OCI-LY3 (cell line): ENCODE results near the gene FRS3.

Experiments
- H2AFZ ChIP-seq: fragments of 200-600, 300-600 bp; shearing (Covaris generic); 2 replicates; pipeline ENCODE4 v1.6.0; 2014; ENCODE audit warnings: antibody characterized with exemption, low read depth, low read length
- H3K27ac ChIP-seq: fragments of 200-600, 300-600 bp; sonication (generic); 2 replicates; pipeline ENCODE4 v1.5.1; 2014; ENCODE audit warnings: mild to moderate bottlenecking, low read length, moderate library complexity, mixed read lengths
- H3K27me3 ChIP-seq: fragments of 200-600, 300-600 bp; sonication (generic); 2 replicates; pipeline ENCODE4 v1.6.1; 2014; ENCODE audit warnings: low read depth, low read length, mixed read lengths
- H3K36me3 ChIP-seq: fragments of 200-600, 300-600 bp; sonication (generic); replicated peaks from 2 replicates; pipeline ENCODE3; 2014; ENCODE audit warnings: low read depth, low read length, mixed read lengths
- H3K4me1 ChIP-seq: fragments of 300-600, 200-600 bp; sonication (generic); 2 replicates; pipeline ENCODE4 v1.6.1; 2014; ENCODE audit warnings: low read length, mixed read lengths
- H3K4me2 ChIP-seq: fragments of 200-600, 300-600 bp; sonication (generic); 2 replicates; pipeline ENCODE4 v1.6.1; 2014; ENCODE audit warnings: low read length, mixed read lengths
- H3K4me3 ChIP-seq: fragments of 300-600, 200-600 bp; sonication (generic); 2 replicates; pipeline ENCODE4 v1.5.1; 2014; ENCODE audit warnings: antibody characterized with exemption, mild to moderate bottlenecking, low read length, moderate library complexity
- H3K79me2 ChIP-seq: fragments of 300-600, 200-600 bp; shearing (Covaris generic); 2 replicates; pipeline ENCODE4 v1.6.1; 2014; ENCODE audit warnings: mild to moderate bottlenecking, low read length, mixed read lengths
- H3K9ac ChIP-seq: fragments of 300-600, 200-600 bp; shearing (Covaris generic); 2 replicates; pipeline ENCODE4 v1.6.0; 2014; ENCODE audit warnings: mild to moderate bottlenecking, low read length, moderate library complexity
- H3K9me3 ChIP-seq: fragments of 200-600, 300-600 bp; shearing (Covaris generic); 2 replicates; pipeline ENCODE4 v1.6.1; 2014; ENCODE audit warnings: low read length, mixed read lengths; ENCODE audit not compliant: insufficient read depth
- H4K20me1 ChIP-seq: fragments of 200-600, 300-600 bp; sonication (generic); 2 replicates; pipeline ENCODE4 v1.6.1; 2016; ENCODE audit warnings: low read length, mixed read lengths; ENCODE audit not compliant: insufficient read depth
- CTCF ChIP-seq: fragments of 200-600, 300-600 bp; sonication (generic); IDR thresholded peaks from 2 replicates; pipeline ENCODE4 v1.5.1; 2014; ENCODE audit warnings: antibody characterized with exemption, low read length, low read depth
- EZH2phosphoT487 ChIP-seq: fragments of 200-600 bp; shearing (Covaris generic); IDR thresholded peaks from 2 replicates; pipeline ENCODE4 v1.6.1; 2018; ENCODE audit warnings: antibody characterized with exemption, mixed run types, low read depth

Gene FRS3

GRCh38 chr6:41779788-41780550, at the start of gene FRS3:
FRS3 (minus strand) TSS chr6:41779900; CDS start chr6:41776987, 2,913 bp downstream.
- Histone ChIP-seq H3K4me2 (peak within 1 kb of the TSS; percentile 95), H3K9me3 (no peaks in the 10 kb centered on the region), H3K9ac (peak within 1 kb of the TSS; percentile 85), H3K27ac (no peak within 1 kb of the TSS), H3K27me3 (peaks cover 8% of the 10 kb centered on the region; the same call in 1 of the 2 replicates), H4K20me1 (no peaks in the 10 kb centered on the region), H3K4me1 (peaks cover 31% of the 10 kb centered on the region), H2AFZ (peak within 1 kb of the TSS; percentile 48), H3K36me3 (peaks cover 2% of the 10 kb centered on the region), H3K79me2 (peaks cover 5% of the 10 kb centered on the region; the same call in 1 of the 2 replicates), H3K4me3 (peak within 1 kb of the TSS; percentile 87)
- TF ChIP-seq EZH2phosphoT487 (no peak), CTCF (peak; percentile 97)

GRCh38 chr6:41826343-41827022, 46.8 kb upstream of the FRS3 start:
- Histone ChIP-seq H3K36me3 (no peaks in the 10 kb centered on the region), H3K4me3 (no peak overlapping the region), H3K27ac (no peak overlapping the region), H3K4me2 (no peak overlapping the region), H3K27me3 (no peaks in the 10 kb centered on the region), H2AFZ (no peak overlapping the region), H3K9me3 (no peaks in the 10 kb centered on the region), H3K9ac (no peak overlapping the region), H4K20me1 (no peaks in the 10 kb centered on the region), H3K79me2 (no peaks in the 10 kb centered on the region), H3K4me1 (no peaks in the 10 kb centered on the region)
- TF ChIP-seq EZH2phosphoT487 (no peak), CTCF (no peak)

GRCh38 chr6:41824571-41825569, 45.2 kb upstream of the FRS3 start:
- H3K27me3 ChIP-seq = no peaks in the 10 kb centered on the region
- no peaks in the 10 kb centered on the region for H3K79me2 ChIP-seq
- H3K9ac ChIP-seq = no peak overlapping the region
- H3K36me3 ChIP-seq = no peaks in the 10 kb centered on the region
- no peaks in the 10 kb centered on the region for H3K9me3 ChIP-seq
- H3K4me2 ChIP-seq = no peak overlapping the region
- H3K4me1 ChIP-seq = no peaks in the 10 kb centered on the region
- H3K27ac ChIP-seq = no peak overlapping the region
- H3K4me3 ChIP-seq = no peak overlapping the region
- H4K20me1 ChIP-seq = no peaks in the 10 kb centered on the region
- TF ChIP-seq EZH2phosphoT487 (no peak), CTCF (no peak)
- H2AFZ ChIP-seq = no peak overlapping the region
